ENCODE measurements around the gene SUV39H1. TPM values are rescaled to one million over a fixed set of nuclear protein-coding genes. Genes with fewer than 3 reads are reported as not detected.

Gene SUV39H1
- total RNA-seq, 1 donor from 2014 or later, result 2.2 TPM

- H3K9me3 ChIP-seq, result no peaks in the 10 kb centered on the region
- DNase-seq (ENCODE audit: extremely low spot score in 2 of 2), result no peak
- TF ChIP-seq POLR2A (IDR thresholded peaks at IDR 0.05) (no peak), POLR2AphosphoS5 (IDR thresholded peaks at IDR 0.05; ENCODE audit: insufficient read depth in 1 of 2, low read depth in 1 of 2) (no peak), CTCF (IDR thresholded peaks at IDR 0.05) (no peak)
- H3K27me3 ChIP-seq, result no peaks in the 10 kb centered on the region
- H3K4me3 ChIP-seq, result peak overlapping the region; percentile 55 to 66
- H3K4me1 ChIP-seq, result peaks cover 14% of the 10 kb centered on the region
- H3K27ac ChIP-seq, result peak overlapping the region; percentile 75
- H3K36me3 ChIP-seq, result no peaks in the 10 kb centered on the region
- intact Hi-C loops (cut with DNase I), result no loop called here
Observed at GRCh38 chrX:48696909-48697727, 584 bp downstream of the SUV39H1 start.

- H3K4me3 ChIP-seq, result no peak overlapping the region
- intact Hi-C loops (cut with DNase I), result no loop called here
- H3K9me3 ChIP-seq, result no peaks in the 10 kb centered on the region
Observed at GRCh38 chrX:48698306-48698705, 1.8 kb downstream of the SUV39H1 start.

GRCh38 chrX:48700246-48700645, 3.7 kb downstream of the SUV39H1 start:
- Histone ChIP-seq H3K9me3 (no peaks in the 10 kb centered on the region), H3K36me3 (no peaks in the 10 kb centered on the region), H3K27me3 (no peaks in the 10 kb centered on the region), H3K4me3 (no peak overlapping the region), H3K27ac (no peak overlapping the region), H3K4me1 (peaks cover 12% of the 10 kb centered on the region)
- intact Hi-C loops (cut with DNase I), result no loop called here
- no peak for DNase-seq (ENCODE audit: extremely low spot score in 2 of 2)
- no peak for TF ChIP-seq POLR2A (IDR thresholded peaks at IDR 0.05)
- TF ChIP-seq POLR2AphosphoS5 (IDR thresholded peaks at IDR 0.05; ENCODE audit: insufficient read depth in 1 of 2, low read depth in 1 of 2), result no peak
- TF ChIP-seq CTCF (IDR thresholded peaks at IDR 0.05), result no peak

More at GRCh38 chrX:48698306-48698705, 1.8 kb downstream of the SUV39H1 start:
- Histone ChIP-seq H3K36me3 (no peaks in the 10 kb centered on the region), H3K27ac (no peak overlapping the region), H3K4me1 (peaks cover 14% of the 10 kb centered on the region), H3K27me3 (no peaks in the 10 kb centered on the region)
- TF ChIP-seq CTCF (IDR thresholded peaks at IDR 0.05) (no peak), POLR2AphosphoS5 (IDR thresholded peaks at IDR 0.05; ENCODE audit: insufficient read depth in 1 of 2, low read depth in 1 of 2) (no peak), POLR2A (IDR thresholded peaks at IDR 0.05) (no peak)
- DNase-seq (ENCODE audit: extremely low spot score in 2 of 2), result no peak

- TF ChIP-seq POLR2A (IDR thresholded peaks at IDR 0.05), result no peak
- TF ChIP-seq CTCF (IDR thresholded peaks at IDR 0.05), result no peak
- TF ChIP-seq POLR2AphosphoS5 (IDR thresholded peaks at IDR 0.05; ENCODE audit: insufficient read depth in 1 of 2, low read depth in 1 of 2), result no peak
- Histone ChIP-seq H3K4me3 (no peak overlapping the region), H3K4me1 (peaks cover 4% of the 10 kb centered on the region), H3K9me3 (no peaks in the 10 kb centered on the region), H3K27me3 (no peaks in the 10 kb centered on the region), H3K36me3 (no peaks in the 10 kb centered on the region), H3K27ac (no peak overlapping the region)
- no peak for DNase-seq (ENCODE audit: extremely low spot score in 2 of 2)
- intact Hi-C loops (cut with DNase I), result no loop called here
Observed at GRCh38 chrX:48700951-48701653, 4.6 kb downstream of the SUV39H1 start.

- Histone ChIP-seq H3K9me3 (no peaks in the 10 kb centered on the region), H3K36me3 (no peaks in the 10 kb centered on the region), H3K27me3 (no peaks in the 10 kb centered on the region), H3K4me3 (no peak overlapping the region), H3K27ac (no peak overlapping the region), H3K4me1 (peaks cover 4% of the 10 kb centered on the region)
- intact Hi-C loops (cut with DNase I), result no loop called here
- DNase-seq (ENCODE audit: extremely low spot score in 2 of 2), result no peak
- no peak for TF ChIP-seq POLR2AphosphoS5 (IDR thresholded peaks at IDR 0.05; ENCODE audit: insufficient read depth in 1 of 2, low read depth in 1 of 2)
- no peak for TF ChIP-seq CTCF (IDR thresholded peaks at IDR 0.05)
- TF ChIP-seq POLR2A (IDR thresholded peaks at IDR 0.05), result no peak
Observed at GRCh38 chrX:48702032-48702431, 5.5 kb downstream of the SUV39H1 start.
